HG02970 (cell line): ENCODE data around the gene SP5.
"Not testable (repeated sequence)": the region's sequence is repeated elsewhere in the genome, so short reads cannot be mapped to it uniquely, and the experiment has no call there.

Source experiments
- ATAC-seq: cut with Tn5 transposase; IDR thresholded peaks from one replicate; pipeline ENCODE4 v1.9.1; 2021; ENCODE audit warnings: mild to moderate bottlenecking, moderate library complexity, moderate number of reproducible peaks; ENCODE audit not compliant: unreplicated experiment, low FRiP score

SP5 gene

GRCh38 chr2:170715062-170715931, at the start of gene SP5:
Gene SP5, plus strand, starts transcription at chr2:170715337. Its CDS starts 176 bp downstream, at chr2:170715513.
- ATAC-seq, result no peak

GRCh38 chr2:170665743-170666142, 49.4 kb upstream of the SP5 start:
- no peak for ATAC-seq

GRCh38 chr2:170669909-170670308, 45.2 kb upstream of the SP5 start:
- no peak for ATAC-seq

GRCh38 chr2:170670651-170671050, 44.5 kb upstream of the SP5 start:
- ATAC-seq, result no peak

GRCh38 chr2:170671079-170671478, 44.1 kb upstream of the SP5 start:
- no peak for ATAC-seq

GRCh38 chr2:170674282-170674681, 40.9 kb upstream of the SP5 start:
- ATAC-seq, result not testable (repeated sequence)

GRCh38 chr2:170675701-170676100, 39.4 kb upstream of the SP5 start:
- no peak for ATAC-seq

GRCh38 chr2:170679607-170680079, 35.5 kb upstream of the SP5 start:
- no peak for ATAC-seq

- no peak for ATAC-seq
Measured at GRCh38 chr2:170680172-170680941, 34.8 kb upstream of the SP5 start.

GRCh38 chr2:170681311-170681710, 33.8 kb upstream of the SP5 start:
- no peak for ATAC-seq

GRCh38 chr2:170685591-170685990, 29.5 kb upstream of the SP5 start:
- ATAC-seq, result no peak

GRCh38 chr2:170689481-170689880, 25.7 kb upstream of the SP5 start:
- ATAC-seq, result no peak

- ATAC-seq, result no peak
Measured at GRCh38 chr2:170690640-170691039, 24.5 kb upstream of the SP5 start.

GRCh38 chr2:170694316-170694715, 20.8 kb upstream of the SP5 start:
- ATAC-seq, result no peak

- no peak for ATAC-seq
Measured at GRCh38 chr2:170695521-170696410, 19.4 kb upstream of the SP5 start.

- no peak for ATAC-seq
Measured at GRCh38 chr2:170696948-170697347, 18.2 kb upstream of the SP5 start.

- no peak for ATAC-seq
Measured at GRCh38 chr2:170701011-170701410, 14.1 kb upstream of the SP5 start.

- no peak for ATAC-seq
Measured at GRCh38 chr2:170703776-170704476, 11.2 kb upstream of the SP5 start.

- ATAC-seq, result no peak
Measured at GRCh38 chr2:170707821-170708795, 7.0 kb upstream of the SP5 start.
